Endothelial cell of umbilical vein (primary cell): ENCODE data around the gene TDRD10. TPM values are rescaled to one million over a fixed set of nuclear protein-coding genes. Genes with fewer than 3 reads are reported as not detected.

Experiments
- BruUV-seq: library from RNA; stranded (reverse); fragments of 400-500 nt; replicated peaks from 2 replicates; lab custom pipeline; 2021; lab: Mats Ljungman, UMichigan
- CTCF ChIA-PET: fragments of 300-600, 350-600 bp; sonication (Branson Sonifier 250); formaldehyde crosslinking; loops from one replicate; lab custom pipeline; 2021; ENCODE audit warnings: antibody characterized with exemption, inconsistent platforms; lab: Charles Lee
- POLR2A ChIA-PET: fragments of 300-600, 350-600 bp; sonication (Branson Sonifier 250); formaldehyde crosslinking; loops from one replicate; lab custom pipeline; 2021; ENCODE audit warnings: antibody characterized with exemption, inconsistent platforms; lab: Charles Lee
- DNase-seq: peaks from one replicate; pipeline ENCODE4 v3.0.0-alpha.2; 2011; ENCODE audit warnings: low read depth, low spot score
- FAIRE-seq: peaks from 2 replicates; lab custom pipeline; 2011; peaks lifted over from hg19 to GRCh38; lab: Jason Lieb, UNC
- H2AFZ ChIP-seq: 2 replicates; pipeline ENCODE4 v1.6.0; 2012; ENCODE audit warnings: low read depth, low read length, control low read depth, inconsistent platforms
- H3K27ac ChIP-seq: 2 replicates; pipeline ENCODE4 v1.5.1; 2011; ENCODE audit warnings: low read depth, mild to moderate bottlenecking, control low read depth, low read length, moderate library complexity; ENCODE audit not compliant: insufficient read depth
- H3K27me3 ChIP-seq, 2 experiments: 2 replicates each; pipeline versions ENCODE4 v1.6.0 to v1.6.1; 2011; ENCODE audit warnings: low read length in 2 of 2, mixed read lengths in 1 of 2; ENCODE audit not compliant: control insufficient read depth in 2 of 2, insufficient read depth in 2 of 2
- H3K36me3 ChIP-seq, 2 experiments: 2 replicates in 1 of 2; 3 replicates in 1 of 2; pipeline ENCODE4 v1.5.1; 2011; ENCODE audit warnings: low read length in 2 of 2, mild to moderate bottlenecking in 1 of 2, moderate library complexity in 1 of 2; ENCODE audit not compliant: control insufficient read depth in 2 of 2, insufficient read depth in 2 of 2; ENCODE audit errors: extremely low read depth in 1 of 2
- H3K4me1 ChIP-seq: 3 replicates; pipeline ENCODE4 v1.5.1; 2011; ENCODE audit warnings: mild to moderate bottlenecking, low read length; ENCODE audit not compliant: control insufficient read depth, insufficient read depth; ENCODE audit errors: extremely low read depth
- H3K4me2 ChIP-seq: 2 replicates; pipeline ENCODE4 v1.6.1; 2011; ENCODE audit warnings: low read length, control low read depth, mixed read lengths; ENCODE audit not compliant: insufficient read depth
- H3K4me3 ChIP-seq, 3 experiments: fragments of 200-600 bp in 1 of 3; sonication (generic), shearing (Covaris generic) in 1 of 3; replicated peaks in 1 of 3; 2 replicates each; pipeline ENCODE4 v1.5.1; 2011 to 2016; ENCODE audit warnings: control low read depth in 3 of 3, low read length in 3 of 3, mild to moderate bottlenecking in 2 of 3, inconsistent platforms in 1 of 3, low read depth in 1 of 3, moderate library complexity in 1 of 3; ENCODE audit not compliant: insufficient read depth in 1 of 3
- H3K79me2 ChIP-seq: 2 replicates; pipeline ENCODE4 v1.6.0; 2012; ENCODE audit warnings: low read length, inconsistent platforms; ENCODE audit not compliant: control insufficient read depth, insufficient read depth
- H3K9ac ChIP-seq: replicated peaks from 2 replicates; pipeline ENCODE3; 2011; ENCODE audit warnings: low read length, control low read depth; ENCODE audit not compliant: insufficient read depth; ENCODE audit errors: extremely low read depth
- H3K9me1 ChIP-seq: replicated peaks from 3 replicates; pipeline ENCODE4 v1.6.0; 2011; ENCODE audit warnings: mild to moderate bottlenecking, low read length; ENCODE audit not compliant: control insufficient read depth, insufficient read depth; ENCODE audit errors: extremely low read depth
- H3K9me3 ChIP-seq: replicated peaks from 2 replicates; pipeline ENCODE4 v1.5.1; 2012; ENCODE audit warnings: low read length, inconsistent platforms; ENCODE audit not compliant: control insufficient read depth, insufficient read depth
- H4K20me1 ChIP-seq: replicated peaks from 2 replicates; pipeline ENCODE3; 2011; ENCODE audit warnings: mild to moderate bottlenecking, low read length; ENCODE audit not compliant: control insufficient read depth, insufficient read depth; ENCODE audit errors: extremely low read depth
- EZH2 ChIP-seq: IDR thresholded peaks from 2 replicates; pipeline ENCODE4 v1.6.1; 2012; ENCODE audit warnings: borderline replicate concordance, low read depth, mild to moderate bottlenecking, moderate library complexity, low read length, inconsistent platforms; ENCODE audit not compliant: severe bottlenecking
- FOS ChIP-seq: IDR thresholded peaks from 2 replicates; pipeline ENCODE4 v1.6.1; 2011; ENCODE audit warnings: mild to moderate bottlenecking, low read length, moderate library complexity, borderline replicate concordance; ENCODE audit not compliant: insufficient read depth
- GATA2 ChIP-seq: IDR thresholded peaks from 2 replicates; pipeline ENCODE4 v1.7.0; 2011; ENCODE audit warnings: low read depth, mild to moderate bottlenecking, moderate library complexity, mixed read lengths, low read length; ENCODE audit not compliant: insufficient read length, insufficient read depth
- JUN ChIP-seq: IDR thresholded peaks from 2 replicates; pipeline ENCODE4 v1.6.1; 2011; ENCODE audit warnings: borderline replicate concordance, low read depth; ENCODE audit not compliant: insufficient read length, insufficient read depth
- MYC ChIP-seq: IDR thresholded peaks from one replicate; pipeline ENCODE4 v1.6.1; 2011; ENCODE audit warnings: mild to moderate bottlenecking, low read depth, low read length
- POLR2A ChIP-seq: IDR thresholded peaks from 2 replicates; pipeline ENCODE4 v1.6.1; 2012; ENCODE audit warnings: low read depth, mild to moderate bottlenecking, control low read depth, low read length
- POLR2AphosphoS5 ChIP-seq: IDR thresholded peaks from 2 replicates; pipeline ENCODE4 v1.6.1; 2012; ENCODE audit warnings: low read depth, mild to moderate bottlenecking, control low read depth, low read length, moderate library complexity; ENCODE audit not compliant: insufficient read depth
- dilution Hi-C: fragments of 300-500 bp; cut with MboI; formaldehyde crosslinking; loops from one replicate; pipeline ENCODE4 v1.15.0; 2019; ENCODE audit warnings: low sequenced_read_pairs; ENCODE audit not compliant: extremely low pct_ligation_motif_present
- intact Hi-C: fragments of 100-400 bp; cut with micrococcal nuclease; formaldehyde crosslinking; loops from one replicate; pipeline ENCODE4 v1.10.0; 2022
- polyA plus RNA-seq, 4 experiments: library from polyadenylated mRNA; depleted of rRNA in 3 of 4; stranded (reverse) in 3 of 4; unstranded in 1 of 4; fragments of >200 nt; gene quantifications; 2 replicates each; pipeline versions ENCODE4 v1.2.1 to v1.2.3, GENCODE V29; 2011 to 2012; ENCODE audit warnings: missing spikeins in 1 of 4
- total RNA-seq: library from RNA; stranded (reverse); gene quantifications from 2 replicates; pipeline ENCODE4 v1.2.3, GENCODE V29; 2021
- TF ChIP-seq, protein P1 (sequence below): IDR thresholded peaks from 2 replicates; pipeline ENCODE4 v1.6.1; 2011; ENCODE audit not compliant: insufficient read depth, insufficient read length
- TF ChIP-seq, protein P2 (sequence below), 2 donors: IDR thresholded peaks; 1 replicate in 1 of 2; 2 replicates in 1 of 2; pipeline ENCODE4 v1.5.1; 2011; ENCODE audit warnings: low read length in 2 of 2, mild to moderate bottlenecking in 2 of 2, moderate library complexity in 2 of 2, control low read depth in 1 of 2, inconsistent platforms in 1 of 2, low read depth in 1 of 2; ENCODE audit not compliant: insufficient read depth in 1 of 2; ENCODE audit errors: extremely low read depth in 1 of 2

TDRD10 gene
- total and polyA plus RNA-seq, 2 donors (not counting 3 experiments of a cell fraction or from before 2014, with no cell fraction given): 6.1 to 9.1 TPM

DNA sequence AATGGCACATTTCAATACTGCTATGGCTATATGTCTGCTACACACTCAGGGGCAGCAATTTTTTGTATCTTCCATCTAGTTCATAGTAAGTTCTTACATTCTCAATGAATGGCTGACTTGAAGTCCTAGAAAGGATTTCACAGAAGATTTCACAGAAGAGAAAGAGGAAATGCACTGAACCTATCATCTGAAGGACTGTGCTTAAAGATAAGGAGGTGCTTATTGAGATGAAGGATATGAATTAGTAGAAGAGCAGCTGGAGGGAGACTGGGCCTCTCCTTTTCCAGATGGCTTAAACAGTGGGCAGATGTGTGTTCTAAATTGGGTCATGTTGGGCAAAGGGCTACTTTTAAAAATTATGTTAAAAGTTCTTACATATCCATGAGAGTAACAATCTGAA is 91.4 kb downstream of the TDRD10 start:
- intact Hi-C loops (no loop called here), dilution Hi-C loops (no loop called here)
- BruUV-seq: no TSS peak
- no peaks in the 10 kb centered on the region for H3K27me3 ChIP-seq
- no peaks in the 10 kb centered on the region for H3K9me1 ChIP-seq
- no peaks in the 10 kb centered on the region for H3K4me1 ChIP-seq
- no peak overlapping the region for H3K4me2 ChIP-seq
- ChIA-PET POLR2A (no interaction called here), CTCF (interaction anchor here (1.2 kb wide), 1 partner anchor 34 kb away, joined by 4 read pairs; no protein-coding TSS in a partner anchor)
- H3K4me3 ChIP-seq: no peak overlapping the region
- no peak for DNase-seq
- H3K9ac ChIP-seq: no peak overlapping the region
- peaks cover 3% of the 10 kb centered on the region for H3K79me2 ChIP-seq
- no peak overlapping the region for H3K27ac ChIP-seq
- H4K20me1 ChIP-seq: no peaks in the 10 kb centered on the region
- H3K36me3 ChIP-seq: peaks cover 48 to 55% of the 10 kb centered on the region in 2 experiments
- no peaks in the 10 kb centered on the region for H3K9me3 ChIP-seq
- no peak for FAIRE-seq
- no peak overlapping the region for H2AFZ ChIP-seq
- TF ChIP-seq, protein P1, sequence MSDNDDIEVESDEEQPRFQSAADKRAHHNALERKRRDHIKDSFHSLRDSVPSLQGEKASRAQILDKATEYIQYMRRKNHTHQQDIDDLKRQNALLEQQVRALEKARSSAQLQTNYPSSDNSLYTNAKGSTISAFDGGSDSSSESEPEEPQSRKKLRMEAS: no peak
- TF ChIP-seq JUN: no peak
- TF ChIP-seq, protein P2, sequence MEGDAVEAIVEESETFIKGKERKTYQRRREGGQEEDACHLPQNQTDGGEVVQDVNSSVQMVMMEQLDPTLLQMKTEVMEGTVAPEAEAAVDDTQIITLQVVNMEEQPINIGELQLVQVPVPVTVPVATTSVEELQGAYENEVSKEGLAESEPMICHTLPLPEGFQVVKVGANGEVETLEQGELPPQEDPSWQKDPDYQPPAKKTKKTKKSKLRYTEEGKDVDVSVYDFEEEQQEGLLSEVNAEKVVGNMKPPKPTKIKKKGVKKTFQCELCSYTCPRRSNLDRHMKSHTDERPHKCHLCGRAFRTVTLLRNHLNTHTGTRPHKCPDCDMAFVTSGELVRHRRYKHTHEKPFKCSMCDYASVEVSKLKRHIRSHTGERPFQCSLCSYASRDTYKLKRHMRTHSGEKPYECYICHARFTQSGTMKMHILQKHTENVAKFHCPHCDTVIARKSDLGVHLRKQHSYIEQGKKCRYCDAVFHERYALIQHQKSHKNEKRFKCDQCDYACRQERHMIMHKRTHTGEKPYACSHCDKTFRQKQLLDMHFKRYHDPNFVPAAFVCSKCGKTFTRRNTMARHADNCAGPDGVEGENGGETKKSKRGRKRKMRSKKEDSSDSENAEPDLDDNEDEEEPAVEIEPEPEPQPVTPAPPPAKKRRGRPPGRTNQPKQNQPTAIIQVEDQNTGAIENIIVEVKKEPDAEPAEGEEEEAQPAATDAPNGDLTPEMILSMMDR (IDR thresholded peaks at IDR 0.05; ENCODE audit: extremely low read depth in 1 of 2, insufficient read depth in 1 of 2, low read depth in 1 of 2, low read length in 2 of 2): no peak

DNA sequence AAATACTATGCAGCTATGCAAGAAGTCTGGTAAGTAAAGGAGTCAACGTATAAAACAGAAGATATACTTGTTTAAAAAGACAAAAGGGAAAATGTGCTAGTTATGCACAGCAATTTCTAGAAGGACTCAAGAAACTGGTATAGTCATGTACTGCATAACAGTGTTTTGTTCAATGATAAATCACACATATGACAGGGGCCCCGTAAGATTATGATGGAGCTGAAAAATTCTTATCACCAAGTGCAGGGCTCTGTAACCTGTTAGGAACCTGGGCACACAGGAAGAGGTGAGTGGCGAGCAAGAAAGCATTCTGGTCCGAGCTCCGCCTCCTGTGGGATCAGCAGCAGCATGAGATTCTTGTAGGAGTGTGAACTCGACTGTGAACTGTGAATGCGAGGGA is 92.8 kb downstream of the TDRD10 start:
- H3K4me2 ChIP-seq: no peak overlapping the region
- dilution Hi-C loops: no loop called here
- POLR2A ChIA-PET: interaction anchor here (0.6 kb wide), 1 partner anchor 867 kb away, joined by 5 read pairs; the partner anchor contains the start of gene INTS3
- FAIRE-seq: no peak
- H3K9ac ChIP-seq: no peak overlapping the region
- H3K79me2 ChIP-seq: peaks cover 12% of the 10 kb centered on the region
- peaks cover 3% of the 10 kb centered on the region for H3K4me1 ChIP-seq
- BruUV-seq: no TSS peak
- no peak for TF ChIP-seq MYC
- no peak for TF ChIP-seq POLR2A
- TF ChIP-seq, protein P2 (IDR thresholded peaks at IDR 0.05; ENCODE audit: extremely low read depth in 1 of 2, insufficient read depth in 1 of 2, low read depth in 1 of 2, low read length in 2 of 2): no peak
- no peak for TF ChIP-seq JUN
- TF ChIP-seq EZH2: no peak
- TF ChIP-seq POLR2AphosphoS5: no peak
- TF ChIP-seq FOS: no peak
- TF ChIP-seq GATA2: no peak
- CTCF ChIA-PET: interaction anchor here (0.6 to 1.8 kb wide), 3 partner anchors 10 to 35 kb away, joined by 3 to 4 read pairs (median 3); no protein-coding TSS in a partner anchor
- peaks cover 38 to 51% of the 10 kb centered on the region in 2 experiments for H3K36me3 ChIP-seq
- no peak overlapping the region for H3K4me3 ChIP-seq
- no peak overlapping the region for H2AFZ ChIP-seq
- H3K9me1 ChIP-seq: no peaks in the 10 kb centered on the region
- no peak overlapping the region for H3K27ac ChIP-seq
- DNase-seq: no peak
- intact Hi-C loops: no loop called here
- H4K20me1 ChIP-seq: no peaks in the 10 kb centered on the region
- no peaks in the 10 kb centered on the region for H3K9me3 ChIP-seq
- no peaks in the 10 kb centered on the region for H3K27me3 ChIP-seq
